HG02938 (cell line): ENCODE results near the gene HUNK.

Experiments
- ATAC-seq: cut with Tn5 transposase; IDR thresholded peaks from one replicate; pipeline ENCODE4 v1.9.1; 2021; ENCODE audit warnings: mild to moderate bottlenecking, moderate library complexity; ENCODE audit not compliant: unreplicated experiment

HUNK gene

GRCh38 chr21:32044205-32045180 is 171.7 kb downstream of the HUNK start:
- ATAC-seq = no peak

GRCh38 chr21:32046191-32046590 is 173.4 kb downstream of the HUNK start:
- ATAC-seq = no peak

GRCh38 chr21:32048353-32048752 is 175.5 kb downstream of the HUNK start:
- no peak for ATAC-seq
